ENCODE results near the gene SCPEP1.
"Not testable (repeated sequence)": the region's sequence is repeated elsewhere in the genome, so short reads cannot be mapped to it uniquely, and the experiment has no call there.

The SCPEP1 gene

DNA sequence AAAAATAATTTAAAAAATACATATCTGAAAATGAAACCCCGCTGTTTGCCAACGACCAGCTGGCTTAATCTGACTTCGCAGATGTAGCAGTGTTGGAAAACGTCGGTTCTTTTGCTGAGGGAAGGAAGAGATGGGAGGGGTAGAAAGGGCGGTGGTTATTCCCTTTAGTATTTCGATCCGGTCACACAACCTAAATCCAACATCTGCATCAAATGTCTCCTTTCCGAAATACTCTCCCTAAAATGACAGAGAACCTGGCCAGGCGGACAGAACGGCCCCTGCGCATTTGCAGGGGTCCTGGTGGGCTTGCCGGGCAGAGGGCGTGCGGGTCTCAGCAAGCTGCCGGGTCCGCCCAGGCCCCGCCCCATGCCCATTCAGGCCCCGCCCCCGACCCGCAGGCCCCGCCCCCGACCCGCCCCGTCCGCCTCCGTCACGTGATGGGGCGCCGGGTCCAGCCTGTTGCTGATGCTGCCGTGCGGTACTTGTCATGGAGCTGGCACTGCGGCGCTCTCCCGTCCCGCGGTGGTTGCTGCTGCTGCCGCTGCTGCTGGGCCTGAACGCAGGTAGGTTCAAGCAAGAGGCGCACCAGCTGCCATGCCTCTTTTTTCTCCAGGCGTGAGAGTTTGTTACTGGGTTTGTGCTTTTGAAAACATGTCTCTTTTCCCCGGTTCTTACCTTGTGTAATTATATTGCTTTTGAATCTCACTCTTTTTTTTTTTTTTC, at the start of gene SCPEP1:
TSS of gene SCPEP1 (plus strand) at position 459 of the 723 bp plus-strand sequence. CDS start at position 488, 29 bp downstream.
- peak; percentile 86 for DNase-seq

GRCh38 chr17:56928586-56928985, 49.3 kb upstream of the SCPEP1 start:
- DNase-seq, result no peak

DNA sequence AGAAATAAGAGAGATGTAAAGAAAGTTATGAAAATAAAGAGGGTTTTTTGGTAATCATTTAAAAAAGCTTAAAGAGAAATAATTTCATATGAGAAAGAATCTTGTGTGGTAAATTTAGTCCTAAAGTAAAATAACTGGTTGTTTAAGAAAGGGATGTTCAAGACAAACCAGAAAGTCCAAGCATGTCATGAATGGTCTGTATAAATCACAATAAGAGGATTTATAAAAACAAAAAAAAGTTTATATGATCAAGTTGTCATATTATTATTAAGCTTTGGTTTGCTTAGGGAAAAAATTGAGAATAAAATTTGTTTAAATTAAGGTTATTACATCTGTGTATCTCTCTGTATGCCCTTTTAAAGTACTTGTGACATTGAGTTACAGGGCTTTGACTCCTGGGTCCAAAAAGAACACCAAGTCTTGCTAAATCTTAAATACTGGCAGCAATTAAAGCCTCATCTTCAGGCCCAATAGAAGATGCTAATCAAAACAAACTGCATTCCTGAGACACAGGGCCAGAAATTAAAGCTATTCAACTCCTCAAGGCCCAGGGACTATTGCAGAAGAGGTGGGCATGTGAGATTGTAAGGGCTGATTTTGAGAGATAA, 48.5 kb upstream of the SCPEP1 start:
- DNase-seq, result no peak

GRCh38 chr17:56930739-56931337, 47.1 kb upstream of the SCPEP1 start:
- DNase-seq, result no peak

- no peak for DNase-seq
These were observed 44.7 kb upstream of the SCPEP1 start for GRCh38 chr17:56933151-56933745.

DNA sequence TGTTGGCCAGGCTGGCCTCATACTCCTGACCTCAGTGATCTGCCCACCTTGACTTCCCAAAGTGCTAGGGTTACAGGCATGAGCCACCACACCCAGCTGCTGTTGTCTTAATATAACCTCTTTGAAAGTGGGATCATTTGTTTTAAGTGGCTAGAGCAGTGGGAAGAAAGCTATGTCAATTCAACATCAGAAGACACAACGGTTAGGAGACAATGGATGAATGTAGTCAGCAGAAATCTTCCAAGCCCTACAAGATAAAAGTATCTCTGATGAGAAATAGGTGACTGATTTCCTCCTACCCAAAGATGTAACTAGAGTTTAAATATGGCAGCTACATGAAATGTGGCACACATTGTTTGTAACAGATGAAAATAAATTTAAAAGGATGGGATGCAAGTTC, 44.1 kb upstream of the SCPEP1 start:
- no peak for DNase-seq

GRCh38 chr17:56934280-56934679, 43.7 kb upstream of the SCPEP1 start:
- peak; percentile 62 for DNase-seq

- no peak for DNase-seq
These were observed 42.5 kb upstream of the SCPEP1 start for GRCh38 chr17:56935461-56935860.

GRCh38 chr17:56936697-56937322, 41.1 kb upstream of the SCPEP1 start:
- DNase-seq, result no peak

- DNase-seq, result peak; percentile 14
These were observed 40.2 kb upstream of the SCPEP1 start for GRCh38 chr17:56937687-56938086.

DNA sequence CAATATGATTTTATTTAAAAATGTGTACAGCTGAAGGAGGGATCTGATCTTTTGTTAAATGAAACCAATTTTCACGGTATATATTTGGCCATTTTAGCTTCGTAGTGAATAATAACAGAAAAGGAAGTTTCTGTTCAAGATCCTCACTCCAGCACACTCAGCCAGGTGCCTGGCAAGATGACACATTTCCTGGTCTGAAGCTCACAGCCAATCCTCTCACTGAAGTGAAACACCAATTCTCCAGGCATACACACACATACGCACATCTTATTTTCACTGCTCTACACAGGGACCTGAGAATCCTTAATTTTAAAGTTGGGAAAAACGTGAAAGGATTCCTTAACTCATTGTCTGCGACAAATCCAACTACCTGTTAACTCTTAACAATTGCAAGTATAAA, 39.7 kb upstream of the SCPEP1 start:
- peak; percentile 40 for DNase-seq

GRCh38 chr17:56939869-56940484, 38.0 kb upstream of the SCPEP1 start:
- DNase-seq, result peak; percentile 67

GRCh38 chr17:56943505-56944125, 34.3 kb upstream of the SCPEP1 start:
- DNase-seq, result peak; percentile 28

DNA sequence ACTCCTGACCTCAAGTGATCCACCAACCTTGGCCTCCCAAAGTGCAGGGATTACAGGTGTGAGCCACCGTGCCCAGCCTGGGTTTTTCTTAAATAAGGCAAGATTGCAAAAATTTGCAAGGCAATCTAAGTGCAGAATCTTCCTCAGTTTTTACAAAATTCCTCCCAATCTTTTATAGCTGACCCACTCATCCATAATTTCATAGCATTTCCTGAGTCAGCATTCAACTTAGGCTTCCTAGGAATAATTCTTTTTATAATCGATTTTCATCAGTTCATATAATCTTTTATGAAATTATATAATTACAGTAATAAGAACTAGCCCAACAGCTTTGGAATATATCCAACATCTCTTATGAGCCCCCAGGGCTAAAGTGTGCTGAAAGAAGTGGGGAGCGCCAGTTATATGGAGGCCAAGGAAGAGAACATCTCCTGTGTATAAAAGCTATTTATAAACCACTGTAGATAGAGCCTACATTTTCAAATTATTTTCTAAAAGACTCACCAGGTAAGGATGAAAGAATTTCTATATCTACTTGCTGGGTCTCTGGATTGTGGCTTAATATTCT, 31.9 kb upstream of the SCPEP1 start:
- DNase-seq, result no peak

DNA sequence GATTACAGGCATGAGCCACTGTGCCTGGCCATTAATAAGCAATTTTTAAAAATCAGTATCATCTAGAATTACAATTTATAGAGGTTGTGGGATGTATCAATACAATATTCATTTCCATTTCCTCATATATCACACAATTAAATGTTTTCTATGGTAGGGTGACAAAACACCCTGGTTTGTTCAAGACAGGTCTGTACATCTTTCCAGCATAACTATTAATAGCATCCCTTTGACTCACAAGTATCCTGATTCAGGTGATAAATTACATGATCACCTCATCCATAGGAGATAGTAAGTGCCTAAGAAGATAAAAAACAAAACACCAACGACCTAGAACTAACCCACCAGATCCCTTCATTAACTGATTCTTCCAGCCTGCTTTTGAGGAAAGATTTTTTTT, 30.2 kb upstream of the SCPEP1 start:
- no peak for DNase-seq

GRCh38 chr17:56948491-56948890, 29.4 kb upstream of the SCPEP1 start:
- no peak for DNase-seq

DNA sequence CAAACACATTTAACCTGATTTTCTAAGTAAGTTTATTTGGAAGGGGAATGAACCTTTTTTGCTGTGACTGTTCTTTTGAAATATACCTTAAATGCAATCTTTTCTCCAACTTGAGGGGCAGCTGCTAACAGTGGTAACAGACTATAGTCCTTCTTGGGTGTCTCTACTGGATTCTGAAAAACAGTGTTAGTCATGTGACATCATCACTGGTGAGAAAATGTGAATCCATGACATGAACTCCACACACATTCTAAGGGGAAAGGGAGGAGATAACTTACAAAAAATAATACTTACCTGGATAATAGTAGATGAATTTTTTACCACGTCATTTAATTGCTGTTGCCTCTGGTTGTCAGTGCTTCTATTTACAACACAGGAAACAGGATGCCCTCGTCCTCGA, 28.3 kb upstream of the SCPEP1 start:
- no peak for DNase-seq

DNA sequence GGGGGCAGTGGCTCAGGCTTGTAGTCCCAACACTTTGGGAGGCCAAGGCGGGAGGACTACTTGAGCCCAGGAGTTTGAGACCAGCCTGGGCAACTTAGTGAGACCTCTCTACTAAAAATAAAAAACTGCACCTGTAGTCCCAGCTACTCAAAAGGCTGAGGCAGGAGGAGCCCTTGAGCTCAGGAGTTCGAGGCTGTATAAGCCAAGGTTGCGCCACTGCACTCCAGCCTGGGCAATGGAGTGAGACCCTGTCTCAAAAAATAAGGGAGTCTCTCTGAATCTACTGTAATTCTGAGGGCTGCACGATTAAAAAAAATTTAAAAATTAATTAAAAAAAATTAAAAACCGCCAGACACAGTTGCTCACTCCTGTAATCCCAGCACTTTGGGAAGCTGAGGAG, 20.9 kb upstream of the SCPEP1 start:
- no peak for DNase-seq

GRCh38 chr17:56960596-56961538, 17.1 kb upstream of the SCPEP1 start, which contains the start of gene COIL:
COIL (minus strand) TSS chr17:56961050; CDS start chr17:56961019, 31 bp downstream.
- peak; percentile 95 for DNase-seq

GRCh38 chr17:56965241-56965640, 12.7 kb upstream of the SCPEP1 start:
- DNase-seq, result not testable (repeated sequence)

DNA sequence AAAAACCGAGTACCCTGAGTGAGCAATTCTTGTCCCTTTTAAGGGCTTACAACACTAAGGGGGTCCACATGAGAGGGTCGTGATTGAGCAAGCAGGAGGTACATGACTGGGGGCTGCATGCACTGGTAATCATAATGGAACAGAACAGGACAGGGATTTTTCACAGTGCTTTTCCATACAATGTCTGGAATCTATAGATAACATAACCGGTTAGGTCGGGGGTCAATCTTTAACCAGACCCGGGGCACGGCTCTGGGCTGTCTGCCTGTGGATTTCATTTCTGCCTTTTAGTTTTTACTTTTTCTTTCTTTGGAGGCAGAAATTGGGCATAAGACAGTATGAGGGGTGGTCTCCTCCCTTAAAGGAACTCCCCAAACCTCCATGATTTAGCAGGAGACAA, 12.2 kb upstream of the SCPEP1 start:
- not testable (repeated sequence) for DNase-seq
